NCI-H2227 (cell line): ENCODE results near the gene SLC24A4.

Source experiments
- DNase-seq: peaks from one replicate; lab custom pipeline; 2025; ENCODE audit not compliant: unreplicated experiment; lab: John Stamatoyannopoulos, UW

The SLC24A4 gene

GRCh38 chr14:92323011-92323915, at the start of gene SLC24A4:
Gene SLC24A4, plus strand, starts transcription at chr14:92323165. Its CDS starts 666 bp downstream, at chr14:92323831.
- peak; percentile 41 for DNase-seq

GRCh38 chr14:92273166-92273565, 49.8 kb upstream of the SLC24A4 start:
- DNase-seq: no peak

- DNase-seq: no peak
These were observed 48.9 kb upstream of the SLC24A4 start for GRCh38 chr14:92274055-92274454.

- DNase-seq: no peak
These were observed 46.9 kb upstream of the SLC24A4 start for GRCh38 chr14:92276074-92276473.

- DNase-seq: no peak
These were observed 45.9 kb upstream of the SLC24A4 start for GRCh38 chr14:92277031-92277430.

- DNase-seq: no peak
These were observed 42.3 kb upstream of the SLC24A4 start for GRCh38 chr14:92280554-92281262.

GRCh38 chr14:92282669-92283068, 40.3 kb upstream of the SLC24A4 start:
- DNase-seq: no peak

- no peak for DNase-seq
These were observed 37.7 kb upstream of the SLC24A4 start for GRCh38 chr14:92285311-92285710.

GRCh38 chr14:92287987-92288386, 35.0 kb upstream of the SLC24A4 start:
- DNase-seq: no peak

GRCh38 chr14:92288994-92289660, 33.8 kb upstream of the SLC24A4 start:
- DNase-seq: no peak

GRCh38 chr14:92292673-92293072, 30.3 kb upstream of the SLC24A4 start:
- no peak for DNase-seq

GRCh38 chr14:92294506-92294905, 28.5 kb upstream of the SLC24A4 start:
- DNase-seq: no peak

GRCh38 chr14:92297818-92298595, 25.0 kb upstream of the SLC24A4 start:
- no peak for DNase-seq

- no peak for DNase-seq
These were observed 20.5 kb upstream of the SLC24A4 start for GRCh38 chr14:92302481-92302880.

GRCh38 chr14:92308716-92309115, 14.2 kb upstream of the SLC24A4 start:
- DNase-seq: no peak

- DNase-seq: no peak
These were observed 12.9 kb upstream of the SLC24A4 start for GRCh38 chr14:92309968-92310530.

GRCh38 chr14:92310776-92311375, 12.1 kb upstream of the SLC24A4 start:
- peak; percentile 41 for DNase-seq

GRCh38 chr14:92314182-92314581, 8.8 kb upstream of the SLC24A4 start:
- DNase-seq: no peak

GRCh38 chr14:92315050-92315805, 7.7 kb upstream of the SLC24A4 start:
- DNase-seq: no peak
